Stimulated activated CD4-positive, alpha-beta T cell treated with anti-CD3 and anti-CD28 coated beads, Interleukin-2, amount 100 ng/mL, for 4 hours (primary cell): ENCODE measurements around the gene SSRP1.
A peak's percentile ranks its signal among the peaks of the same experiment; 100 is the strongest.
"Not testable (repeated sequence)": the region's sequence is repeated elsewhere in the genome, so short reads cannot be mapped to it uniquely, and the experiment has no call there.

Experiments
- DNase-seq: peaks from one replicate; pipeline ENCODE4 v3.0.0-alpha.2; 2020; ENCODE audit warnings: low read depth

The SSRP1 gene

GRCh38 chr11:57301711-57302423 lies 33.8 kb downstream of the SSRP1 start:
- DNase-seq = no peak

GRCh38 chr11:57300785-57301184 lies 34.9 kb downstream of the SSRP1 start:
- no peak for DNase-seq

GRCh38 chr11:57299150-57299737 lies 36.4 kb downstream of the SSRP1 start:
- no peak for DNase-seq

GRCh38 chr11:57297221-57297620 lies 38.5 kb downstream of the SSRP1 start:
- DNase-seq = no peak

GRCh38 chr11:57296205-57296604 lies 39.5 kb downstream of the SSRP1 start:
- not testable (repeated sequence) for DNase-seq

- no peak for DNase-seq
These were observed 41.2 kb downstream of the SSRP1 start for GRCh38 chr11:57294225-57295131.

- no peak for DNase-seq
These were observed 45.4 kb downstream of the SSRP1 start for GRCh38 chr11:57290288-57290687.

GRCh38 chr11:57288771-57289579 lies 46.7 kb downstream of the SSRP1 start:
- DNase-seq = no peak

GRCh38 chr11:57287884-57288283 lies 47.8 kb downstream of the SSRP1 start:
- no peak for DNase-seq

- no peak for DNase-seq
These were observed 52.3 kb downstream of the SSRP1 start for GRCh38 chr11:57283231-57283990.

- not testable (repeated sequence) for DNase-seq
These were observed 54.1 kb downstream of the SSRP1 start for GRCh38 chr11:57281546-57281945.

- no peak for DNase-seq
These were observed 56.6 kb downstream of the SSRP1 start for GRCh38 chr11:57279116-57279515.

GRCh38 chr11:57278721-57279095 lies 57.0 kb downstream of the SSRP1 start:
- DNase-seq = no peak

GRCh38 chr11:57277845-57278720 lies 57.6 kb downstream of the SSRP1 start:
- DNase-seq = peak; percentile 2

GRCh38 chr11:57276971-57277675 lies 58.6 kb downstream of the SSRP1 start:
- no peak for DNase-seq

GRCh38 chr11:57276169-57276970 lies 59.3 kb downstream of the SSRP1 start:
- DNase-seq = no peak
